ENCODE results near the gene SYNE2.
"Not testable (repeated sequence)": the region's sequence is repeated elsewhere in the genome, so short reads cannot be mapped to it uniquely, and the experiment has no call there.

Gene SYNE2

GRCh38 chr14:64040044-64040443, 187.2 kb downstream of the SYNE2 start:
- TF ChIP-seq CTCF (IDR thresholded peaks at IDR 0.05; ENCODE audit: insufficient read depth, low read depth, low read length, missing control alignments) = no peak
- DNase-seq (ENCODE audit: low read depth) = no peak
- no peak overlapping the region for H3K4me3 ChIP-seq (ENCODE audit: low read depth, low read length)

- not testable (repeated sequence) for H3K4me3 ChIP-seq (ENCODE audit: low read depth, low read length); DNase-seq (ENCODE audit: low read depth)
Measured at GRCh38 chr14:64043296-64043695, 190.5 kb downstream of the SYNE2 start.

- no peak for DNase-seq (ENCODE audit: low read depth)
- H3K4me3 ChIP-seq (ENCODE audit: low read depth, low read length) = no peak overlapping the region
- no peak for TF ChIP-seq CTCF (IDR thresholded peaks at IDR 0.05; ENCODE audit: insufficient read depth, low read depth, low read length, missing control alignments)
Measured at GRCh38 chr14:64045091-64045490, 192.3 kb downstream of the SYNE2 start.

- no peak overlapping the region for H3K4me3 ChIP-seq (ENCODE audit: low read depth, low read length)
- DNase-seq (ENCODE audit: low read depth) = no peak
- TF ChIP-seq CTCF (IDR thresholded peaks at IDR 0.05; ENCODE audit: insufficient read depth, low read depth, low read length, missing control alignments) = no peak
Measured at GRCh38 chr14:64049616-64050381, 197.0 kb downstream of the SYNE2 start.

GRCh38 chr14:64053694-64054669, 201.2 kb downstream of the SYNE2 start:
- no peak overlapping the region for H3K4me3 ChIP-seq (ENCODE audit: low read depth, low read length)
- DNase-seq (ENCODE audit: low read depth) = no peak
- no peak for TF ChIP-seq CTCF (IDR thresholded peaks at IDR 0.05; ENCODE audit: insufficient read depth, low read depth, low read length, missing control alignments)

- no peak for TF ChIP-seq CTCF (IDR thresholded peaks at IDR 0.05; ENCODE audit: insufficient read depth, low read depth, low read length, missing control alignments)
Measured at GRCh38 chr14:64059454-64060198, 206.8 kb downstream of the SYNE2 start.

GRCh38 chr14:64060199-64060545, 207.4 kb downstream of the SYNE2 start:
- TF ChIP-seq CTCF (IDR thresholded peaks at IDR 0.05; ENCODE audit: insufficient read depth, low read depth, low read length, missing control alignments) = no peak
- no peak overlapping the region for H3K4me3 ChIP-seq (ENCODE audit: low read depth, low read length)
- no peak for DNase-seq (ENCODE audit: low read depth)

More at GRCh38 chr14:64059454-64060198, 206.8 kb downstream of the SYNE2 start:
- no peak overlapping the region for H3K4me3 ChIP-seq (ENCODE audit: low read depth, low read length)
- no peak for DNase-seq (ENCODE audit: low read depth)

Data from GM12865 (cell line).